ENCODE results near the gene SPA17. TPM values are rescaled to one million over a fixed set of nuclear protein-coding genes. Genes with fewer than 3 reads are reported as not detected.

Gene SPA17
- total and polyA plus RNA-seq, 2 of the 8 experiments (the other 6 are each of a cell fraction or from before 2014, with no cell fraction given): 3.7 to 5.2 TPM

DNA sequence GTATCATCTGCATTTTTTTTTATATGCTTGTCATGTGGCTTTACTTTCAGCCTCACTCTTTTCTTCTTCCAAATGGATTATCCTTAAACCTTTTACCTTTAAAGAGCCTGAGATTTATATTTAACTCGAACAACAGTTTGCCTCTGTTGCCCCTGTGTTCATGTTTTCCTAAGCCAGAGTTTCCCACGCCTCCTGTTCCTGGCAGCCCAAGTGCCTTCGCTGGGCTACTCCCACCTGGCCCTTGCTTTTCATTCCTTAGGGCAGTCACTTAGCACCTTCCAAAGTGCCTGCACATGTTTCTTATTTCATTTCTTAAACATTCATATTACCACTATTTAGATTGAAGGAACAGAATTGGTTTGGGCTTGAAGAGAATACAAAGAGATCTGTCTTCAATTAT lies 37.8 kb upstream of the SPA17 start:
- Histone ChIP-seq H2AK5ac (ENCODE audit: low read depth, low read length) (no peak overlapping the region), H3K27me3 (replicated peaks in 1 of 4; ENCODE audit: control insufficient read depth in 3 of 4, extremely low read depth in 1 of 4, insufficient read depth in 3 of 4, low read length in 3 of 4) (no peaks in the 10 kb centered on the region), H2BK12ac (ENCODE audit: low read depth, low read length) (no peak overlapping the region), H2AFZ (ENCODE audit: low read length) (no peak overlapping the region), H3K18ac (ENCODE audit: extremely low read depth, low read length) (no peak overlapping the region), H3K36me3 (ENCODE audit: control insufficient read depth in 2 of 4, insufficient read depth in 4 of 4, low read length in 3 of 4) (peaks cover 4 to 41% (median 29%) of the 10 kb centered on the region in 4 experiments; a peak in 7 of 8 replicates), H3K56ac (replicated peaks; ENCODE audit: insufficient read length, low read depth, low read length) (no peak overlapping the region), H4K8ac (ENCODE audit: extremely low read depth, insufficient read depth, low read length) (no peak overlapping the region), H3K9me3 (ENCODE audit: insufficient read depth in 2 of 2, low read depth in 1 of 2, low read length in 1 of 2) (no peaks in the 10 kb centered on the region), H2BK15ac (ENCODE audit: low read length) (no peak overlapping the region), H3K14ac (ENCODE audit: insufficient read length) (no peak overlapping the region), H3K4me2 (ENCODE audit: insufficient read depth in 1 of 2, low read depth in 2 of 2, low read length in 2 of 2) (no peak overlapping the region), H2BK120ac (replicated peaks; ENCODE audit: low read depth, low read length) (no peak overlapping the region), H3K23me2 (ENCODE audit: low read depth, low read length) (no peaks in the 10 kb centered on the region), H3K79me1 (ENCODE audit: low read depth, low read length) (no peaks in the 10 kb centered on the region), H3K27ac (ENCODE audit: low read depth, low read length) (no peak overlapping the region), H2BK5ac (ENCODE audit: low read depth, low read length) (no peak overlapping the region), H3K4me3 (ENCODE audit: extremely low read depth in 1 of 4, insufficient read depth in 2 of 4, low read depth in 3 of 4, low read length in 4 of 4) (no peak overlapping the region), H3K79me2 (ENCODE audit: control insufficient read depth in 1 of 2, insufficient read depth in 2 of 2, low read length in 2 of 2) (no peaks in the 10 kb centered on the region), H4K20me1 (replicated peaks in 1 of 2; ENCODE audit: control insufficient read depth in 1 of 2, insufficient read depth in 2 of 2, low read length in 2 of 2) (no peaks in the 10 kb centered on the region), H2BK20ac (ENCODE audit: low read length) (no peak overlapping the region), H3K9ac (replicated peaks in 1 of 4; ENCODE audit: extremely low read depth in 1 of 4, low read depth in 3 of 4, low read length in 3 of 4) (no peak overlapping the region), H3K4ac (replicated peaks; ENCODE audit: insufficient read length, low read depth, low read length) (no peak overlapping the region), H4K91ac (replicated peaks; ENCODE audit: insufficient read length, low read length) (no peak overlapping the region), H3K23ac (ENCODE audit: insufficient read length) (no peak overlapping the region), H4K5ac (ENCODE audit: insufficient read length, low read depth, low read length) (no peak overlapping the region), H3K4me1 (replicated peaks in 1 of 4; ENCODE audit: control insufficient read depth in 3 of 4, insufficient read depth in 4 of 4, low read length in 3 of 4) (peaks cover 0 to 2% (median 0%) of the 10 kb centered on the region in 4 experiments; a peak in 1 of 7 replicates)
- ChIA-PET POLR2A (ENCODE audit: partially characterized antibody) (no interaction called here), CTCF (ENCODE audit: partially characterized antibody) (no interaction called here)
- 93% methylated on average over 3 of the region's 3 CpGs; no CpG with 5 or more reads in 1 of the 2 experiments for WGBS, 2 experiments (ENCODE audit: extremely low coverage in 1 of 2, insufficient coverage in 1 of 2, insufficient read length in 1 of 2, insufficient replicate concordance in 2 of 2, low coverage in 1 of 2, low lambda C conversion rate in 2 of 2, missing lambda C conversion rate in 1 of 2)
- no peak for DNase-seq (ENCODE audit: low read depth in 1 of 2, low spot score in 2 of 2)
- FAIRE-seq: no peak
- no peak for TF ChIP-seq RBBP5 (IDR thresholded peaks at IDR 0.05; ENCODE audit: borderline replicate concordance, low read depth, low read length)
- TF ChIP-seq NANOG (IDR thresholded peaks at IDR 0.05; ENCODE audit: insufficient read depth, low read depth, low read length, poor library complexity, severe bottlenecking): no peak
- TF ChIP-seq CBX5 (IDR thresholded peaks at IDR 0.05; ENCODE audit: low read depth, low read length): no peak
- TF ChIP-seq GTF2F1 (IDR thresholded peaks at IDR 0.05; ENCODE audit: borderline replicate concordance, low read depth, low read length): no peak
- TF ChIP-seq FOSL1 (IDR thresholded peaks at IDR 0.05; ENCODE audit: insufficient read depth, low read depth, low read length): no peak
- TF ChIP-seq KDM4A (IDR thresholded peaks at IDR 0.05; ENCODE audit: low read depth, low read length, severe bottlenecking): no peak
- TF ChIP-seq RXRA (IDR thresholded peaks at IDR 0.05; ENCODE audit: insufficient read depth, low read depth, low read length): no peak
- TF ChIP-seq CHD2 (IDR thresholded peaks at IDR 0.05; ENCODE audit: low read length): no peak
- no peak for TF ChIP-seq BACH1 (IDR thresholded peaks at IDR 0.05; ENCODE audit: low read length)
- no peak for TF ChIP-seq TBP (IDR thresholded peaks at IDR 0.05; ENCODE audit: low read depth, low read length)
- TF ChIP-seq, protein P1, sequence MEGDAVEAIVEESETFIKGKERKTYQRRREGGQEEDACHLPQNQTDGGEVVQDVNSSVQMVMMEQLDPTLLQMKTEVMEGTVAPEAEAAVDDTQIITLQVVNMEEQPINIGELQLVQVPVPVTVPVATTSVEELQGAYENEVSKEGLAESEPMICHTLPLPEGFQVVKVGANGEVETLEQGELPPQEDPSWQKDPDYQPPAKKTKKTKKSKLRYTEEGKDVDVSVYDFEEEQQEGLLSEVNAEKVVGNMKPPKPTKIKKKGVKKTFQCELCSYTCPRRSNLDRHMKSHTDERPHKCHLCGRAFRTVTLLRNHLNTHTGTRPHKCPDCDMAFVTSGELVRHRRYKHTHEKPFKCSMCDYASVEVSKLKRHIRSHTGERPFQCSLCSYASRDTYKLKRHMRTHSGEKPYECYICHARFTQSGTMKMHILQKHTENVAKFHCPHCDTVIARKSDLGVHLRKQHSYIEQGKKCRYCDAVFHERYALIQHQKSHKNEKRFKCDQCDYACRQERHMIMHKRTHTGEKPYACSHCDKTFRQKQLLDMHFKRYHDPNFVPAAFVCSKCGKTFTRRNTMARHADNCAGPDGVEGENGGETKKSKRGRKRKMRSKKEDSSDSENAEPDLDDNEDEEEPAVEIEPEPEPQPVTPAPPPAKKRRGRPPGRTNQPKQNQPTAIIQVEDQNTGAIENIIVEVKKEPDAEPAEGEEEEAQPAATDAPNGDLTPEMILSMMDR (IDR thresholded peaks at IDR 0.05; ENCODE audit: control extremely low read depth in 1 of 3, insufficient read depth in 1 of 3, low read depth in 1 of 3, low read length in 3 of 3): no peak
- no peak for TF ChIP-seq EGR1 (IDR thresholded peaks at IDR 0.05; ENCODE audit: borderline replicate concordance, low read depth, low read length)

Measured in H1 (cell line).